Peyer's patch (tissue), 4 donors: ENCODE results near the gene NTPCR.

Experiments used
- POLR2A ChIP-seq, 2 donors: fragments of 450-650 bp; IDR thresholded peaks; one replicate each; pipeline ENCODE4 v1.5.1; 2017; ENCODE audit warnings: antibody characterized with exemption in 2 of 2, mild to moderate bottlenecking in 2 of 2, moderate library complexity in 2 of 2
- TF ChIP-seq, protein P1 (sequence below), 6 experiments: fragments of 450-650 bp in 4 of 6; fragments of 200-600 bp in 2 of 6; sonication (generic) in 1 of 6; IDR thresholded peaks; one replicate each; pipeline ENCODE4 v1.5.1; 2017 to 2019; ENCODE audit warnings: antibody characterized with exemption in 6 of 6, mild to moderate bottlenecking in 3 of 6, moderate library complexity in 1 of 6

DNA sequence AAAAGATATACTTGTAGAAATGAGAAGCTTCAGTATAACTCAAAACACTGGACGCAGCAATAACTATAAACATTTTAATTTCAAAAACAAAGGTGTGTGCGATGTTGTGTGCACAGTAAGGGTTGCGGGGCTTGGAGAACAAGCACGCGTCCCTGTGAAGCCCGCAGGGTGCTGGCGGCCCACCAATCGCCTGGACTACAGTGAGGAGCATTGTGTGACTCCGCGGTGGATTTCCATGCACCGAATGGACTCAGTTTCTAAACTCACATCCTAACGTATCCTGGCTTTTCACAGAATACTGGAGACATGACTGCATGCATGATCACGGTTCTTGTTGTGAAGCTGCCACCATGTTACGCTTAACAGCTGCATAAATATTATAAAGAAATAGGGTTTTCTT, 33.0 kb downstream of the NTPCR start:
- TF ChIP-seq, protein P1, sequence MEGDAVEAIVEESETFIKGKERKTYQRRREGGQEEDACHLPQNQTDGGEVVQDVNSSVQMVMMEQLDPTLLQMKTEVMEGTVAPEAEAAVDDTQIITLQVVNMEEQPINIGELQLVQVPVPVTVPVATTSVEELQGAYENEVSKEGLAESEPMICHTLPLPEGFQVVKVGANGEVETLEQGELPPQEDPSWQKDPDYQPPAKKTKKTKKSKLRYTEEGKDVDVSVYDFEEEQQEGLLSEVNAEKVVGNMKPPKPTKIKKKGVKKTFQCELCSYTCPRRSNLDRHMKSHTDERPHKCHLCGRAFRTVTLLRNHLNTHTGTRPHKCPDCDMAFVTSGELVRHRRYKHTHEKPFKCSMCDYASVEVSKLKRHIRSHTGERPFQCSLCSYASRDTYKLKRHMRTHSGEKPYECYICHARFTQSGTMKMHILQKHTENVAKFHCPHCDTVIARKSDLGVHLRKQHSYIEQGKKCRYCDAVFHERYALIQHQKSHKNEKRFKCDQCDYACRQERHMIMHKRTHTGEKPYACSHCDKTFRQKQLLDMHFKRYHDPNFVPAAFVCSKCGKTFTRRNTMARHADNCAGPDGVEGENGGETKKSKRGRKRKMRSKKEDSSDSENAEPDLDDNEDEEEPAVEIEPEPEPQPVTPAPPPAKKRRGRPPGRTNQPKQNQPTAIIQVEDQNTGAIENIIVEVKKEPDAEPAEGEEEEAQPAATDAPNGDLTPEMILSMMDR (IDR thresholded peaks at IDR 0.05): no peak
- no peak for TF ChIP-seq POLR2A (IDR thresholded peaks at IDR 0.05)
